GM18507 (cell line): ENCODE results near the gene CMTM6.

Experiments used
- DNase-seq: peaks from one replicate; pipeline ENCODE4 v3.0.0; 2011; ENCODE audit warnings: low read depth; ENCODE audit not compliant: insufficient read length; ENCODE audit errors: extremely low spot score
- FAIRE-seq: peaks from 2 replicates; lab custom pipeline; 2011; peaks lifted over from hg19 to GRCh38; lab: Jason Lieb, UNC

CMTM6 gene

DNA sequence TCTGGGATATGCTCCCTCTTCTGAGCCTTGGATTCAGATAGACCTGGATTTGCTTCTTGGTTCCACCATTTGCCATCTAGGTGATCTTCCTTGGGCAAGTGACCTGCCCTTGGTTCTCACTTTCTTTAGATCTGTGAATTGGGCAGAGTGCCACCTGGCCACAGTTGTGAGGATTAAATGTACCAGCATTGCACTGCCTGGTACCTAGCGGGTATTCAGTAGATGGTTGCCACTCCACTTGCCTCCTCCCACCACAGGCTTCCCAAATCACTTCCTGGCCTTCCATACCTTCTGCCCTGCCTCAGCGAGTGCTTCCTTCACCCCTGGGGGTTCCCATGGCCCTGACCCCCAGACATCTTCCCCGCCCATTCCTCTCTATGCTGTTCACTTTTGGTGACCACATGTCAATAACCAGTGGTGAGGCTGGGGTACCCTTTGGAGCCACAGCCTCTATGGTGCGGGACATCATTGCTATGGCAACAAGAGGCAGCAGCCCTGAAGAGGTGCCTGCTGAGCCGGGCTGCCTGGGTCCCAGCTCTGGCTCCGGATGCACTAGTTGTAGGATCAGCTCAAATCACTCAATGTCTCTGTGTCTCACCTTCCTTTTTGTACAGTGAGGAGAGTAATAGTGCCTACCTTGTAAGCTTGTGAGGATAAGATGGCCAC, 70.5 kb downstream of the CMTM6 start:
- DNase-seq (no peak), FAIRE-seq (no peak)

DNA sequence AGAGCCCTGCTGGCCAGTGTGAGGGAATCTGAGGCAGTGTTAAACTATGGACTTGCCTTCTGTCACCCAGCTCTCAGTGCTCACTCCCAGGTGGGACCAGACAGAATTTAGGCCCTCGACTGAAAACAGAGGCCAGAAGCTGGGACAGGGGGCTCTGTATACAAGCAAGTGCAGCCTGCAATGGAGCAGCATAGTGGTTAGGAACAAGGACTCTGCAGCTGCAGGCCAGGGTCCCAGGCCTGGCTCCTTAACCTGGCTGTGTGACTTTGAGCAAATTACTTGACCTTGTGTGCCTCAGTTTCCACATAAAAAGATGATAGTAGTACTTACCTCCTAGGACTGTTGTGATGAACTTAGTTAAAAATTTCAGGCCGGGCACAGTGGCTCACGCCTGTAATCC, 71.2 kb downstream of the CMTM6 start:
- no peak for FAIRE-seq
- DNase-seq: no peak
